Astrocyte (in vitro differentiated cells and primary cell): ENCODE data around the gene CHN1. TPM values are rescaled to one million over a fixed set of nuclear protein-coding genes. Genes with fewer than 3 reads are reported as not detected.

Experiments used
- DNase-seq: peaks from one replicate; pipeline ENCODE4 v3.0.0-alpha.2; 2010; ENCODE audit warnings: low read depth
- FAIRE-seq: peaks from 2 replicates; lab custom pipeline; 2011; peaks lifted over from hg19 to GRCh38; lab: Jason Lieb, UNC
- H2AFZ ChIP-seq: 2 replicates; pipeline ENCODE4 v1.6.0; 2012; ENCODE audit warnings: low read depth, low read length, inconsistent platforms
- H3K27ac ChIP-seq: 2 replicates; pipeline ENCODE4 v1.5.1; 2011; ENCODE audit warnings: low read depth, low read length, inconsistent platforms
- H3K27me3 ChIP-seq: 2 replicates; pipeline ENCODE4 v1.6.0; 2011; ENCODE audit warnings: low read length, inconsistent platforms; ENCODE audit not compliant: insufficient read depth
- H3K36me3 ChIP-seq: 2 replicates; pipeline ENCODE4 v1.5.1; 2011; ENCODE audit warnings: low read length, inconsistent platforms; ENCODE audit not compliant: insufficient read depth
- H3K4me1 ChIP-seq: 2 replicates; pipeline ENCODE4 v1.5.1; 2011; ENCODE audit warnings: low read length, inconsistent platforms; ENCODE audit not compliant: insufficient read depth
- H3K4me2 ChIP-seq: 2 replicates; pipeline ENCODE4 v1.6.0; 2012; ENCODE audit warnings: low read length, inconsistent platforms
- H3K4me3 ChIP-seq: 2 replicates; pipeline ENCODE4 v1.5.1; 2011; ENCODE audit warnings: low read depth, mild to moderate bottlenecking, low read length, inconsistent platforms; ENCODE audit not compliant: insufficient read depth
- H3K79me2 ChIP-seq: 2 replicates; pipeline ENCODE4 v1.6.0; 2012; ENCODE audit warnings: mild to moderate bottlenecking, low read length, inconsistent platforms; ENCODE audit not compliant: insufficient read depth
- H3K9ac ChIP-seq: 2 replicates; pipeline ENCODE4 v1.6.0; 2012; ENCODE audit warnings: mild to moderate bottlenecking, low read length, inconsistent platforms
- H3K9me3 ChIP-seq: 2 replicates; pipeline ENCODE4 v1.5.1; 2012; ENCODE audit warnings: low read depth, mild to moderate bottlenecking, low read length, inconsistent platforms; ENCODE audit not compliant: insufficient read depth
- H4K20me1 ChIP-seq: 2 replicates; pipeline ENCODE4 v1.6.0; 2012; ENCODE audit warnings: low read length, inconsistent platforms; ENCODE audit not compliant: insufficient read depth
- H3K27ac Mint-ChIP-seq: one replicate; pipeline ENCODE4 v1.8.0; 2021; ENCODE audit warnings: mild to moderate bottlenecking, mixed read lengths; ENCODE audit not compliant: unreplicated experiment
- H3K27me3 Mint-ChIP-seq: one replicate; pipeline ENCODE4 v1.8.0; 2021; ENCODE audit warnings: low read depth, mixed read lengths; ENCODE audit not compliant: unreplicated experiment
- H3K36me3 Mint-ChIP-seq: one replicate; pipeline ENCODE4 v1.8.0; 2021; ENCODE audit warnings: low read depth, mixed read lengths; ENCODE audit not compliant: unreplicated experiment
- H3K4me1 Mint-ChIP-seq: one replicate; pipeline ENCODE4 v1.8.0; 2021; ENCODE audit warnings: low read depth, mixed read lengths; ENCODE audit not compliant: unreplicated experiment
- H3K4me3 Mint-ChIP-seq: one replicate; pipeline ENCODE4 v1.8.0; 2021; ENCODE audit warnings: mild to moderate bottlenecking, moderate library complexity, mixed read lengths; ENCODE audit not compliant: unreplicated experiment
- H3K9me3 Mint-ChIP-seq: one replicate; pipeline ENCODE4 v1.8.0; 2021; ENCODE audit warnings: mild to moderate bottlenecking, mixed read lengths; ENCODE audit not compliant: unreplicated experiment
- CTCF ChIP-seq: IDR thresholded peaks from 2 replicates; pipeline ENCODE4 v1.5.1; 2011; ENCODE audit warnings: low read depth, mild to moderate bottlenecking, inconsistent platforms, low read length, moderate library complexity; ENCODE audit not compliant: insufficient read depth
- EZH2 ChIP-seq: IDR thresholded peaks from 2 replicates; pipeline ENCODE4 v1.6.1; 2012; ENCODE audit warnings: mild to moderate bottlenecking, low read length, inconsistent platforms; ENCODE audit not compliant: insufficient read depth
- total RNA-seq: library from RNA; stranded (reverse); gene quantifications from 2 replicates; pipeline ENCODE4 v1.2.1, GENCODE V29; 2021

CHN1 gene
- total RNA-seq, 1 donor from 2014 or later: 23.9 TPM

- peak overlapping the region; percentile 42 for H3K4me3 ChIP-seq
- Mint-ChIP-seq H3K27ac (no peak overlapping the region), H3K9me3 (no peaks in the 10 kb centered on the region), H3K27me3 (no peaks in the 10 kb centered on the region), H3K4me1 (peaks cover 2% of the 10 kb centered on the region), H3K4me3 (no peak overlapping the region), H3K36me3 (no peaks in the 10 kb centered on the region)
- H3K79me2 ChIP-seq: no peaks in the 10 kb centered on the region
- H3K9me3 ChIP-seq: no peaks in the 10 kb centered on the region
- no peak for FAIRE-seq
- peak overlapping the region; percentile 32 for H3K9ac ChIP-seq
- H3K36me3 ChIP-seq: no peaks in the 10 kb centered on the region
- peak overlapping the region; percentile 35 for H2AFZ ChIP-seq
- peak; percentile 31 for DNase-seq
- TF ChIP-seq EZH2: no peak
- no peaks in the 10 kb centered on the region for H4K20me1 ChIP-seq
- H3K4me2 ChIP-seq: peak overlapping the region; percentile 80
- no peaks in the 10 kb centered on the region for H3K4me1 ChIP-seq
- no peak overlapping the region for H3K27ac ChIP-seq
- no peaks in the 10 kb centered on the region for H3K27me3 ChIP-seq
Measured at GRCh38 chr2:174878537-174879147, 126.5 kb downstream of the CHN1 start.

GRCh38 chr2:174877751-174878150 is 127.4 kb downstream of the CHN1 start:
- Histone ChIP-seq H3K27ac (no peak overlapping the region), H3K27me3 (no peaks in the 10 kb centered on the region), H3K79me2 (no peaks in the 10 kb centered on the region), H3K9ac (no peak overlapping the region), H3K36me3 (no peaks in the 10 kb centered on the region), H2AFZ (no peak overlapping the region), H3K4me1 (no peaks in the 10 kb centered on the region), H4K20me1 (no peaks in the 10 kb centered on the region), H3K4me2 (no peak overlapping the region), H3K9me3 (no peaks in the 10 kb centered on the region), H3K4me3 (no peak overlapping the region)
- FAIRE-seq (no peak), DNase-seq (no peak)
- Mint-ChIP-seq H3K9me3 (no peaks in the 10 kb centered on the region), H3K36me3 (no peaks in the 10 kb centered on the region), H3K4me1 (peaks cover 8% of the 10 kb centered on the region), H3K27ac (no peak overlapping the region), H3K27me3 (no peaks in the 10 kb centered on the region), H3K4me3 (no peak overlapping the region)
- TF ChIP-seq EZH2 (no peak), CTCF (no peak)

GRCh38 chr2:174877301-174877700 is 127.9 kb downstream of the CHN1 start:
- Histone ChIP-seq H3K4me1 (no peaks in the 10 kb centered on the region), H3K27ac (no peak overlapping the region), H3K4me3 (no peak overlapping the region), H3K36me3 (no peaks in the 10 kb centered on the region), H3K9ac (no peak overlapping the region), H3K27me3 (no peaks in the 10 kb centered on the region), H2AFZ (no peak overlapping the region), H3K79me2 (no peaks in the 10 kb centered on the region), H3K4me2 (no peak overlapping the region), H3K9me3 (no peaks in the 10 kb centered on the region), H4K20me1 (no peaks in the 10 kb centered on the region)
- no peaks in the 10 kb centered on the region for H3K36me3 Mint-ChIP-seq
- H3K27me3 Mint-ChIP-seq: no peaks in the 10 kb centered on the region
- H3K27ac Mint-ChIP-seq: no peak overlapping the region
- FAIRE-seq (no peak), DNase-seq (no peak)
- H3K9me3 Mint-ChIP-seq: no peaks in the 10 kb centered on the region
- H3K4me3 Mint-ChIP-seq: no peak overlapping the region
- H3K4me1 Mint-ChIP-seq: peaks cover 8% of the 10 kb centered on the region
- TF ChIP-seq CTCF: no peak
- no peak for TF ChIP-seq EZH2
